Left ventricle myocardium superior (tissue), 1 donor: ENCODE data around the gene SCRN2. TPM values are rescaled to one million over a fixed set of nuclear protein-coding genes. Genes with fewer than 3 reads are reported as not detected.

Source experiments
- ATAC-seq: fragments of 200-7000 bp; cut with Tn5 transposase; one replicate; pipeline ENCODE4 v1.9.1; 2020; ENCODE audit warnings: mild to moderate bottlenecking, moderate library complexity
- DNase-seq: peaks from one replicate; pipeline ENCODE4 v3.0.0-alpha.2; 2020
- intact Hi-C: fragments of 100-400 bp; cut with micrococcal nuclease; formaldehyde crosslinking; loops from one replicate; pipeline ENCODE4 v1.11.0; 2022
- long read RNA-seq: library from polyadenylated mRNA; unstranded; transcript quantifications from one replicate; pipeline ENCODE4 v2.0.0, GENCODE V29; 2021
- total RNA-seq: library from RNA; stranded (reverse); fragmentation: NEBNext Ultra II Directional; extraction: Animal tissue kit (Norgen Biotek cat#: 25700); gene quantifications from one replicate; pipeline ENCODE4 v1.2.1, GENCODE V29; 2021
- donor health status: DM: no; HTN: yes; CAD: no; lungs with severe emphysema.

The SCRN2 gene
- total RNA-seq = 33.8 TPM
- long read RNA-seq, transcript SCRN2-212 (7 exons, 1,745 nt) = minor isoform, 8 of 91 reads
- long read RNA-seq, transcript SCRN2-202 (7 exons, 1,779 nt) = minor isoform, 7 of 91 reads
- long read RNA-seq, transcript SCRN2-201 (8 exons, 1,548 nt) = major isoform, 46 of 91 reads
- long read RNA-seq, partial matches to known transcripts = 16 of 91 reads
- long read RNA-seq, other reads (novel, unspliced or antisense) = 12 of 91 reads

DNA sequence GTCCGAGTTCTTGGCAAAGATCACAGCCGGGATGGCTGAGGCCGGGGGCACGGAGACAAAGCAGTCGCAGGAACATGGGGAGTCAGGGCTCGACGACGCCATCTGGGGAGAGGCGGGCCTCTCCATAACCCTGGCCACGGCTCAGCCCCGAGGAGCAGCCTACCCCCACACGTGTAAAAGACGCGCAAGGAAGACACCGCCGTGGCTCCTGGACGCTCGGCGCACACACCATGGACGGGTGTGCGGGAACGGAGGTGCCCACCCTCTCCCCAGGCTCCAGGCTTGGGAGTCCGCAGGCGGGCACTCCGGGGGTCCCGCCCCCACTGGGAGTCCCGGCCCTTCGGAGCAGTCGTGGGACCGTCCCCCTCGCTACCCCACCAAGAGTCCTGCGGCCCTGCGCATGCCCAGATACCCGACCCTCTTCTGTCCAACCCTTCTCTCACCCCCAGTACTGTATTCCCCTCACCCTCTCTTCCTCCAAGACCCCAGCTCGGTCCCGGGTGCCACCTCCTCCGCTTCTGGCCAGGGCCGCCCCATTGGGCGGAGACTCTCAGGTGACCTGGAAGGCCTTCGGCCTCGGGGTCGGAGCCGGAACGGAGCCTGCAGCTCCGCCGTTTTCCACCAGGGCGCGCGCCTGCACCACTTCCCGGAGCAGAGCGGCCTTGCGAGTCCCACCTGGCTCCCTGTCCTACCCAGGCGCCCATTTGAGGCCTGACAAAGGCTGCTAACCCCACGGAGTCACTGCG lies at the start of gene SCRN2:
SCRN2 (minus strand) TSS at position 532 of the 746 bp plus-strand sequence; CDS start at position 102, 430 bp downstream.
- DNase-seq = peak; percentile 95
- ATAC-seq = peak; percentile 95
- intact Hi-C loops = no loop called here

DNA sequence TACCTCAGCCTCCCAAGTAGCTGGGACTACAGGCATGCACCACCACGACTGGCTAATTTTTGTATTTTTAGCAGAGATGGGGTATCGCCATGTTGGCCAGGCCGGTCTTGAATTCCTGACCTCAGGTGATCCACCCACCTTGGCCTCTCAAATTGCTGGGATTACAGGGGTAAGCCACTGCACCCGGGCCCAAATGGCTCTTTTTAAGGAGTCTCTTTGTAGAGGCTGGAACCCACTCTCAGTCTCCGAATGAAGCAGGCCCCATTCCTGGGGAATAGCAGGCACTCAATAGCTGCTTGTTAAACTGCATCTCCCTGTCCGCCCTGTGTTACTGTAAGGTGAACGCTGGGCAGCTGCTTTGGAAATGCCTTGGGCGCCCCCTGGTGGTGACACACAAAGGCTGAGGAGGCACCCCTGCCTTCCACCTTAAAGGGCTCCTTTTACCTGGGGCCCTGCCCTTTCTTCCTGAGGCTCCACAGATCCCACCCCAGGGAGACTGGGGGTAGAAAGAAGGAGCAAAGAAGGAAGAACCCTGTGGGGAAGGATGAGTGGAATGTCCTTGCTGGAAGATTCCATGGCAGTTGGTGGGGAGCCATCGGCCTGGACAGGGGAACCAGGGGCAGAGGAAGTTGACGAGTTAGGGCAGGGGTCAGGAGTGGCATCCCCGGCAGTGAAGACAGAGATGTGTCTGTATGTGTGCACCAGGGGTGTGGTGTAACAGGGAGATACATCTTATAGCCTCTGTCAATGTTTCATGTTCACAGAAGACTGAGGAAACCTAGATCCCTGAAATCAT lies 48.9 kb upstream of the SCRN2 start:
- intact Hi-C loops = loop anchor here (2.0 kb wide), 1 partner anchor 47 kb away; no protein-coding TSS in a partner anchor
- peak; percentile 93 for DNase-seq
- peak; percentile 92 for ATAC-seq

DNA sequence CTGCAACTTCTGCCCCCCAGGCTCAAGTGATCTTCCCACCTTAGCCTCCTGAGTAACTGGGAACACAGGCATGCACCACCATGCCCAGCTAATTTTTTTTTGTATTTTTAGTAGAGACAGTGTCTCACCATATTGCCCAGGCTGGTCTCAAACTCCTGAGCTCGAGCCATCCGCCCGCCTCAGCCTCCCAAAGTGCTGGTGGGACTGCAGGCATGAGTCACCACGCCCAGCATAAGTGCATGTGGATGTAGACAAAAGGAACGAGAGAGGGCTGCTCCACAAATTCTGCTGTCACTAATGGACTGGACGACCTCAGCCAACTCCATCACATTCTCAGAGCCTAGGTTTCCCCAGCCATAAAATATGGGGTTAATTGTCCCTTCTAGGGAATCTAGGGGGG lies 47.2 kb upstream of the SCRN2 start:
- intact Hi-C loops = no loop called here
- DNase-seq (no peak), ATAC-seq (no peak)

DNA sequence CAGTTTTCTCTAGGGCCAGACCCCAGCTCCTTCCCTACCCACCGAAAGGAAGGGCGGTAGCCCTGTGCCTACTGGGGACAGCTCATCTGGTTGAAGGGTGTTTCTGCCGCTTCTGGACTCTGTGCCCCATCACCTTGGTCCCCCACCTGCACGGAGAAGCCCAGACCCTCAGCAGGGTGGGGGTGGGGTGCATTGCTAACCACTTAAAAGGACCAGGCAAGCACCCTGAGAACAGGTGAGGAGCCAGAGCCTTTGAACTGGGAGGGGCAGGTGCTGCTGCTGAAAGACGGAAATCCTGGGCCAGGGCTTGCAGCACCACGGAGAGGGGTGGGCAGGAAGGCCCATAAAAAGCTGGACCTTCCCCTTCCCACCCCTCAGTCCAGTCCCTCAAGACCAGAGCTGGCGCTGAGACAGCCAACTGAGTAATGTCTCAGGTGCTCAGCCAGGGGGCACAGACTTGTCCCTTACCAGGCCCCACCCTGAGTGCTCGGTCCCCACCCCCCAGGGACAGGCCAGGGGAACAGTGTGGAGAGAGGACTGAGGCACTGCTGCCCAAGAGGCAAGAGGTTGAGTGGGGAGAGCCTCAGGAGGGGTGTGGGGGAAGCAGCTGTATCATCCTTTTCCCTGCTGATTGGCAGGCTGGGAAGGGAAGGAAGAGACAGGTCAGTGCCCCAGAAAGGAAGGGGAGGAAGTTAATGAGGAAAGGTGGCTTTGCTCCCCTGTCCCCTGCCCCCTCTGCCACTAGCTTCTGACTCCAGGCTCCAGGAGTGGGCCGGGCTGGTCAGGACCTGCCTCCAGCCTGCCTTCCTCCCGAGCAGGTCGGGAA lies 44.0 kb upstream of the SCRN2 start:
- no peak for ATAC-seq
- intact Hi-C loops = no loop called here
- DNase-seq = no peak

DNA sequence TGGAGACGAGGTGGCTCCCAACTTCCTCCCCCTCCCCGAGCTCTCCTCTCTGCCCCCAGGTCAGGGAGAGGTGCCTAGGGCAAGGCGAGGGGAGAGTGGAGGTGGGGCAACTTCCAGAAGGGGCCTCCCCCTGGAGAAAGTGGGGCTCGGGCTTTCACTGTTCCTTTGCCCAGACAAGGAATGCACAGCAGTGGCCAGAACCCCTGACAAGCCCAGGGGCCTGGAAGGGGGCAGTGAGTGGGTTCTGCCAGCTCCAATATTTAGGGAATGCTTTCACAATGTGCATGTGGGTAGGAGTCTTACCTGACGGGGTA lies 43.3 kb upstream of the SCRN2 start:
- no peak for DNase-seq
- intact Hi-C loops = no loop called here
- ATAC-seq = no peak

DNA sequence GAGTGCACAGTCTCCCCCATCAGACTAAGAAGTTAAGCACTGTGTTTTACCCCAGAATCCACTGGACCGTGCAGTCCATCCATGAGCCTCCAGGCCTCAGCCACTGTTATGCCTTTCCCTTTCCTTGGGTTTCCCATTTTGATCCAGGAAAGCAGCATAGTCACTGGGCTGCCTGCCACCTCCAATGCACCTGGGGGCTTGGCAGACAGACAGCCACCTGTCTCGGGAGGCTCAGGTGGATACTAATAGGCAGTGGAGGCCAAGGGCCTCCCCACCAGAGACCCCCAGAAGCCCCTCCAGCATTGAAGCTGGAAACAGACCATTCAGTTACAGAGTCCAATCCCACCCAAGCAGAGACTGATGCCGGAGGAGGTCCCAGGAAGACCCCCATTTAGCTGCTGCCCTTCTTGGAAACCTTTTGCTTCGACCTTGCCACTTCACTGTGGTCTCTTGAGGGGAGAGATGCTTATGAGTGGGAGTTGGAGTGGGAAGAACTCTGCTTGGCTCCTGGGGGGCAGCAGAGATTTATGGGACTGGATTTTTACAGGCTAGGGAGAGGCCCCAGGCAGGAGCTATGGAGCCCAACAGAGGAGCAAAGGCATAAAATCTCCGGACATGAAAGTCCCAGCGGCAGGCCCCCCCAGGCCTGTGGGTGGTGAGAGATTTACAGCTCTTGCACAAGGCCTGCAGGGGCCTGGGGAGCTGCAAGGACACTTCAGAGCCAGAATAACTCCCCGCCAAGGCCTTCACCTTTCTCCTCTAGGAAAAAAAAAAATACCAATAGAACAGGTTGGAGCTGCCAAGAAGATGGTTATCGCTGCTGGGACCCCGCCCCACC lies 42.7 kb upstream of the SCRN2 start:
- ATAC-seq = no peak
- DNase-seq = no peak
- intact Hi-C loops = no loop called here

DNA sequence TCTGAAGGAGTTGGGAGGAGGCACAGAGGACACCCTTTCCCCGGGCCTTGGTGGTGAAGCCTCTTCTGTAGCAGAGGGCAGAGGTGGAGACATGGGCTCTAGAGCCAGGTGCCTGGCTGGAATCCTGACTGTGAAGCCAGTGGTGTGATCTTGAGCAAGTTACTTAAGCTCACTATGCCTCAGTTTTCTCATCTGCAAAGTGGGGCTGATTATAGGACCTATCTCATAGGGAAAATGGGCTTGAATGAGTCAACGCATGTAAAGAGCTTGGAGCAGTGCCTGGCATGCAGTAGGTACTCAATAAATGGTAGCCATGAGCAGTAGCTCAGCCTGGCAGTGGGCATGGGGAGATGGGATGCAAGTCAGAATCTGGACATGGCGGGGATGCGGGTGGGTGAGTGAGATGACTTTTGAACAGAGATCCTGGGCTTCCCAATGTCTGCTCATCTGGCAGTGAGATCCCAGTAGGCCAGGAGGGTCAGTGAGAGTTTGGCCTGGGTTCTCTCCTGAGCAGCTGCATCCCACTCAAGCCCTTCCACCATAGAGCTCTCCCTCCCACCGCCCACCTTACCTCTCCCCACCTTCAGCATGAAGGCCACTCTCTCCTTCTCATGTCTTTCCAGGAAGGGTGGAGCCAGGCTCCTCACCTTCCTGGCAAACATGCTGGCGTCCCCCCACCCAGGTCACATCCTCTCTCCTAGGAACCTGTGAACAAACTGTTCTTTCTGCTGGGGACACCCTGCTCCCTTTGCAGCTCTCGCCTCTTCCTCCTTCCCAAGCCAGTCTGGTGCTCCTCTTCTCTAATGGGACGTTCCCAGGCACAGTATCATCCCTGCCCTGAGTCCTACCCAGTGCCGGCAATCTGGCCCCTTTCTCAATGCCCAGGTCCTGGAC lies 41.9 kb upstream of the SCRN2 start:
- ATAC-seq = no peak
- DNase-seq = no peak
- intact Hi-C loops = no loop called here

DNA sequence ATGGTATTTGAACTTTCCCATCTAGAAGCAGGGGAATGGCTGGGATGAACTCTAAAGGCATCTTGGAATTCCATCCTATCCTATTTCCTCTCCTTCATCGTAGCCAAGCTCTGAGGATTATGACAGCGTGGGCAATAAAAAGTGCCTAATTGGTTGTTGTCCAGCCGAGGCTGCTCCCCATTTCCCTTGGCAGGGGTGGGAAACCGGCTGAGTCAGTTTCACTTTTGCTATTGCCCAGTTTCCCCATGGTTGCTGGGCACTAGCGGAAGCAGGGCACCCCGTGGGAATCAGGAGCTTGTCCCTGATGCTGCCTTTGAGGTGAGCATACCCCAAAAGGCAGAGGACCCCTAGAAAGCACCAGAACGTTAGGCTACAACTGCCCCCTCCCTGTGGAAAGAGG lies 41.2 kb upstream of the SCRN2 start:
- ATAC-seq = no peak
- intact Hi-C loops = no loop called here
- no peak for DNase-seq

DNA sequence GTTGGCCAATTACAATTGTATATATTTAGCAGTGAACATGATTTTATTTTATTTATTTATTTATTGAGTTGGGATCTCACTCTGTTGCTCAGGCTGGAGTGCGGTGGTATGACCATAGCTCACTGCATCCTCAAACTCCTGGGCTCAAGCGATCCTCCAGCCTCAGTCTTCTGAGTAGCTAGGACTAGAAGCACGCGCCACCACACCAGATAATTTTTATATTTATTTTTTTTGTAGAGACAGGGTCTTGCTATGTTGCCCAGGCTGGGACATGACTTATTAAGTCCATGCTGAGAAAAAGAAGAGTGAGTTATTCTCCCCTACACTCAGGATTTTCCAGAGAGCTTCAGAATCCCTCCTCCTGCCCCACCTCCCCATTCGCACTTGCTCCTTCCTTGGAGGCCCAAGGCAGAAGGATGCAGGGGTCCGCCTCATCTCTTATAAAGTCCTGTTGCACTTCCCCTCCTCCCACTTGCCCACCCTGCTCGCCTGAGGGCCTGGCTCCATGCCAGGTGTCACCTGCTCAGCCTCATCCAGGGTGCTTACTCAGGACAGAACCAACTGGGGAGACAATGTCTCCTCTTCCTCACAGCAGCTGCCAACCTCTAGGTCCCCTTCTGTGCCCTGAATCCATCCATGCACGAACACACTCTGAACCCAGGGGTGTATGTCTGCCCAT lies 38.8 kb upstream of the SCRN2 start:
- intact Hi-C loops = no loop called here
- ATAC-seq = no peak
- DNase-seq = no peak

DNA sequence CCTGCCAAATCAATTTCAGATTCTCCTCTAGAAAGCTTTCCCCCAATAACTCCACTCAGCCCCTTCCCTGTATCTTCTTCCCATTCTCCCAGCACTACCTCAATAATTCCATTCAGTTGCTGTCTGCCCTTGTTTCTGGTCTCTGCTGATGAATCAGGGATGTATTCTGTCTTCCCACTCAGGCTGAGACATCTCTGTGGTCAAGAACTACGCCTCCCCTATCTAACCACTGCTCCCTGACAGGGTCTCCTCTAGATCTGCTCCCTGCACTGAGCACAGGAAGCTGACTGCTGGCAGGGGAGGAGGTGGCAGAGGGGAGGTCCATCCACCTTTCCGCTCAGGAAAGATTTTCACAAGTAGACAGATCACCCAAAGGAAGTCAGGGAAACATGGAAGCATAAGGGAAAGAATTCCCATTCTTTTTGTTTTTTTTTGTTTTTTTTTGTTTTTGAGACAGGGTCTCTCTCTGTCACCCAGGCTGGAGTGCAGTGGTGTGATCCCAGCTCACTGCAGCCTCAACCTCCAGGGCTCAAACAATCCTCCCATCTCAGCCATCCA lies 38.0 kb upstream of the SCRN2 start:
- ATAC-seq (no peak), DNase-seq (no peak)
- intact Hi-C loops = no loop called here

DNA sequence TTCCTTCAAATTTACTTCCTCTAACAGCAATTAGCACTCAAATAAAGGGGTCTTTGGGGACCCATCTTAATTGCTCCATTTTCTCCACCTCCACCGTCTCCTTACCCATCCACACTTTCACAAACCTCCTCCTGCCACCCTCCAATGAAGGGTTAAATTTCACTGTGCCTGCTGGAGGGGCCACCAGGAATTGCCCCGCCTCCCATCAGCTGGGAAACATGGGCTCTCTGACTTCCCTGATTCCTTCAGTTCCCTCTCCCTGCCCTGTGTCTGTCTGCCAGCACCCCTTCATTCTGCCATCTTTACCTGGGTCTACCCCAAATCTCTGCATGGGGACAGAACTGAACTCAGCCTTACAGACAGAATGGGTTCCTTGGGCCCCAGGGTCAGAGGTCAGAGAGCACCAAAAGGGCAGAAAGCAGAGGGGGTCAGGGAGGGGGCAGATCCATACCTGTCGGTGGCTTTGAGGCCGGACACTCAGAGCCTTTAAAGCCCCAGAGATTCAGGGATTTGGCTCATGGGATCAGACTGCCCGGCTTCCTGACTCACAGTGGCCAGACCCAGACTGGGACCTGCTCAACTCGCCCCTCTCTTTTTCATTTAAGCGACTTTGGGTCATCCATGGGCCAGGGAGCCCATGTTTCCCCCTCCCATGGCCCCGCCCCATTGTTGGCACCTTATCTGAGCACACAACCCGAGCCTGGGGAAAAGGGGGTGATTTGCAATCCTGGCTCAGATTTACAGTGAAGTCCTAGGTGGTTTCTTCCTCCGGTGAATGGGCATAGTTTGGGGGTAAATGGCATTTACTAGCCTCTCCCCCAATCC lies 37.3 kb upstream of the SCRN2 start:
- ATAC-seq (no peak), DNase-seq (no peak)
- intact Hi-C loops = no loop called here

DNA sequence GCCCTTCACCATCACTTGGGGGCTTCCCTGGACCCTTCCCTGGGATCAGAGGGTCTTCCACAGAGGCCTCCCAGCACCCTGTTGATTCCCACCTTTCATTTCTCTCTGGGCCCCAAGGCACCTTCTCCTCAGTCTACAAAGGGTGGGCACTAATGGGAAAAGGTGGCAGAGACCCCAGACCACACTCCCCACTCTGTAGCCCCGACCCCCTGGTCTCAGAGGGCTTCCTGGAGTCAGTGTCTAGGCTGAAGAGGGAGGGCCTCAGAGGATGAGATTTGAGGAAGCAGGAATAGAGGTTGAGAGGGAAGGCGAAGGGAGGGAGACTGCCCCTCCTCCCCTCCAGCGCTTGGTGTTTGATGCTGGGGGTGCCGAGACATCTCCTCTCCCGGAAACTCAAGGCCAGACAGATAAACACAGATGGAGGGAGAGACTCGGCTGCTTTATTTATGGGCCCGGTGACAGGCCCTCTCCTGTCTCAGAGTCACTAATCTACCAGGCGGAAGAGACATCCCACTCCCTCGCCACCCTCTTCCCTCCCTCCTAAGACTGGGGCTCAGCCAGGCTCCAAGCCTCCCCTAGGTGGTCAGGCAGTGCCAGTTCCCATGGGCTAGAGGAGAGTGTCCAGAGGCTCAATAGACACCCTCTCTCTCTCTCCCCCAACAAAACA lies 36.4 kb upstream of the SCRN2 start:
- ATAC-seq (no peak), DNase-seq (no peak)

DNA sequence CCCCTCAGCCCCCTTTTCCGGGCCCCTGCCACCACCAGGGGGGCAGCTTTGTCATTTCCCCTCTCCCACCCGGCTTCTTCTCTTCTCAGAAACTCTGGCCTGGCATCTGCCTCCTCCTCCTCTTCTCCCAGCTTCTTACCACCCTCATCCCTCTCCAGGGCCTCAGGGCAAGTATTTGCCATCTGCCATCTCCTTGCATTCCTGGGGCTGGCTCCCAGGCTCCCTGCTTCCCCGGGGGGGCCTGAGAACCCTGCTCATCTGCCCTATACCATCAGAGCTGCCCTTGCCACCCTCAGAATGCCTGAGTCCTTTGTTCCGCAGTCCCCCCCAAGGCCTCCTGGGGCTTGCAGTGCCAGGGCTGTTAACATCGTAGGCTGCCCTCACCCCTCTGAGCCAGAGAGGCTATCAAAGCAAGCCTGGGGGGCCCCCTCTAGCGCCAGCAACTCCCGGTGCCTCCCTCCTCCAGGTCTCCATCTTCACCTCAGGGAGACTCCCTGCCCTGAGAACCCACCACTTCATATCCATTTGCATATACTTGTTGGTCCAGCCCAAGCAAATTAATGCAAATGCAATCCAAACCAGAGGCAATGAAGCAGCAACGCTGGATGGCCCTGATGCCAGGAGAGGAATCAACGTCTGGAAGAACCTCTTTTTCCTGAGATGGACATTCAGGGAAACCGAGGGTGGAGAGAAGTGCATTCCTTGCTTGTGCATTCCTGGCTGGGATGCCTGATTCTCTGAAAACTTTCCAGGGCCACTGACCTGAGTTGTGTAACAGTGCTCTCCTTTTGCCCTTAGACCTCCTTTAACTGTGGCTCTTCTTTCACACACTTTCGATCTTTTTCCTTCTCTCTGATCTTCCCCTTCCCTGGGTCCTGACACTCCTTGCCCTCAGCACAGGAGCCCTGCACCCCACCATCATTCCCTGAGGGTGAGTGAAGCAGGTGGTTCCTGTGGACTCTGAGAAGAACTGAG lies 34.2 kb upstream of the SCRN2 start:
- no peak for ATAC-seq
- DNase-seq = no peak
- intact Hi-C loops = no loop called here

More for the DNA sequence above, 36.4 kb upstream of the SCRN2 start:
- intact Hi-C loops = no loop called here
